Effector memory CD4-positive, alpha-beta T cell (primary cell): ENCODE data around the gene LHX2.

Source experiments
- DNase-seq, 3 donors: peaks; one replicate each; pipeline ENCODE4 v3.0.0-alpha.2; 2020
- H3K27ac ChIP-seq: 2 replicates; pipeline ENCODE4 v1.7.0; 2013; ENCODE audit warnings: mild to moderate bottlenecking, low read length, moderate library complexity; ENCODE audit not compliant: insufficient read depth, poor library complexity, severe bottlenecking
- H3K27me3 ChIP-seq: replicated peaks from 2 replicates; pipeline ENCODE4 v1.7.0; 2013; ENCODE audit warnings: mild to moderate bottlenecking, low read length; ENCODE audit not compliant: insufficient read depth, control insufficient read depth, poor library complexity, severe bottlenecking
- H3K36me3 ChIP-seq: 2 replicates; pipeline ENCODE4 v1.7.0; 2013; ENCODE audit warnings: mild to moderate bottlenecking, low read length, moderate library complexity; ENCODE audit not compliant: control insufficient read depth, insufficient read depth
- H3K4me1 ChIP-seq: 2 replicates; pipeline ENCODE4 v1.7.0; 2013; ENCODE audit warnings: low read length, mild to moderate bottlenecking; ENCODE audit not compliant: control insufficient read depth, insufficient read depth, poor library complexity, severe bottlenecking
- H3K4me3 ChIP-seq: 2 replicates; pipeline ENCODE4 v1.7.0; 2013; ENCODE audit warnings: low read length, low read depth, mild to moderate bottlenecking; ENCODE audit not compliant: insufficient read depth, poor library complexity, severe bottlenecking
- H3K9me3 ChIP-seq: 2 replicates; pipeline ENCODE4 v1.7.0; 2013; ENCODE audit warnings: mild to moderate bottlenecking, low read length, moderate library complexity; ENCODE audit not compliant: control insufficient read depth

LHX2 gene

GRCh38 chr9:124060844-124061605, 49.5 kb downstream of the LHX2 start:
- Histone ChIP-seq H3K27ac (no peak overlapping the region), H3K27me3 (no peaks in the 10 kb centered on the region), H3K4me3 (no peak overlapping the region), H3K9me3 (no peaks in the 10 kb centered on the region), H3K36me3 (no peaks in the 10 kb centered on the region), H3K4me1 (no peaks in the 10 kb centered on the region)
- DNase-seq, result no peak

GRCh38 chr9:124062172-124062571, 50.6 kb downstream of the LHX2 start:
- Histone ChIP-seq H3K27ac (no peak overlapping the region), H3K27me3 (no peaks in the 10 kb centered on the region), H3K36me3 (no peaks in the 10 kb centered on the region)

GRCh38 chr9:124066783-124067577, 55.4 kb downstream of the LHX2 start:
- no peaks in the 10 kb centered on the region for H3K27me3 ChIP-seq

More at GRCh38 chr9:124062172-124062571, 50.6 kb downstream of the LHX2 start:
- H3K4me1 ChIP-seq, result no peaks in the 10 kb centered on the region
- no peak for DNase-seq
- no peaks in the 10 kb centered on the region for H3K9me3 ChIP-seq
- H3K4me3 ChIP-seq, result no peak overlapping the region

GRCh38 chr9:124068251-124068650, 56.7 kb downstream of the LHX2 start:
- H3K9me3 ChIP-seq, result no peaks in the 10 kb centered on the region
- H3K27ac ChIP-seq, result no peak overlapping the region
- H3K4me3 ChIP-seq, result no peak overlapping the region
- DNase-seq, result no peak
- H3K4me1 ChIP-seq, result no peaks in the 10 kb centered on the region
- H3K36me3 ChIP-seq, result no peaks in the 10 kb centered on the region
- no peaks in the 10 kb centered on the region for H3K27me3 ChIP-seq

More at GRCh38 chr9:124066783-124067577, 55.4 kb downstream of the LHX2 start:
- Histone ChIP-seq H3K4me1 (no peaks in the 10 kb centered on the region), H3K4me3 (no peak overlapping the region), H3K27ac (no peak overlapping the region), H3K36me3 (no peaks in the 10 kb centered on the region), H3K9me3 (no peaks in the 10 kb centered on the region)
- no peak for DNase-seq

- no peak overlapping the region for H3K27ac ChIP-seq
- H3K36me3 ChIP-seq, result no peaks in the 10 kb centered on the region
- H3K9me3 ChIP-seq, result no peaks in the 10 kb centered on the region
- no peak overlapping the region for H3K4me3 ChIP-seq
- no peaks in the 10 kb centered on the region for H3K27me3 ChIP-seq
- no peaks in the 10 kb centered on the region for H3K4me1 ChIP-seq
- no peak for DNase-seq
Observed at GRCh38 chr9:124074746-124075145, 63.2 kb downstream of the LHX2 start.

GRCh38 chr9:124075761-124076160, 64.2 kb downstream of the LHX2 start:
- H3K27me3 ChIP-seq, result no peaks in the 10 kb centered on the region
- H3K4me3 ChIP-seq, result no peak overlapping the region
- no peaks in the 10 kb centered on the region for H3K36me3 ChIP-seq
- no peaks in the 10 kb centered on the region for H3K9me3 ChIP-seq
- no peak for DNase-seq
- H3K27ac ChIP-seq, result no peak overlapping the region
- H3K4me1 ChIP-seq, result no peaks in the 10 kb centered on the region

- Histone ChIP-seq H3K4me3 (no peak overlapping the region), H3K36me3 (no peaks in the 10 kb centered on the region), H3K27ac (no peak overlapping the region), H3K27me3 (no peaks in the 10 kb centered on the region), H3K9me3 (no peaks in the 10 kb centered on the region), H3K4me1 (no peaks in the 10 kb centered on the region)
- DNase-seq, result no peak
Observed at GRCh38 chr9:124077915-124078572, 66.5 kb downstream of the LHX2 start.

GRCh38 chr9:124078641-124079040, 67.1 kb downstream of the LHX2 start:
- Histone ChIP-seq H3K36me3 (no peaks in the 10 kb centered on the region), H3K4me3 (no peak overlapping the region), H3K27me3 (no peaks in the 10 kb centered on the region), H3K9me3 (no peaks in the 10 kb centered on the region), H3K4me1 (no peaks in the 10 kb centered on the region), H3K27ac (no peak overlapping the region)
- no peak for DNase-seq

- Histone ChIP-seq H3K27me3 (no peaks in the 10 kb centered on the region), H3K4me1 (no peaks in the 10 kb centered on the region), H3K4me3 (no peak overlapping the region), H3K27ac (no peak overlapping the region), H3K9me3 (no peaks in the 10 kb centered on the region), H3K36me3 (no peaks in the 10 kb centered on the region)
- no peak for DNase-seq
Observed at GRCh38 chr9:124079176-124079925, 67.8 kb downstream of the LHX2 start.
